GM12878 (cell line): ENCODE measurements around the gene MARCKSL1. TPM values are rescaled to one million over a fixed set of nuclear protein-coding genes. Genes with fewer than 3 reads are reported as not detected.
A peak's percentile ranks its signal among the peaks of the same experiment; 100 is the strongest.

Source experiments
- ATAC-seq: fragments of 200-7000 bp; cut with Tn5 transposase; 3 replicates; pipeline ENCODE4 v1.9.1; 2020; ENCODE audit warnings: mild to moderate bottlenecking, moderate library complexity
- BruUV-seq: library from RNA; stranded (reverse); fragments of 400-500 nt; replicated peaks from 2 replicates; lab custom pipeline; 2021; lab: Mats Ljungman, UMichigan
- CTCF ChIA-PET: fragments of 300-600 bp; sonication (Branson Sonifier 250); formaldehyde crosslinking; extraction: SDS; loops from one replicate; lab custom pipeline; 2021; ENCODE audit warnings: inconsistent platforms; lab: Yijun Ruan, JAX
- POLR2A ChIA-PET: fragments of 350-600 bp; formaldehyde crosslinking; extraction: SDS; loops from one replicate; lab custom pipeline; 2021; ENCODE audit warnings: inconsistent platforms; lab: Charles Lee
- RAD21 ChIA-PET: fragments of 300-600 bp; sonication (Branson Sonifier 250); formaldehyde crosslinking; loops from one replicate; lab custom pipeline; 2023; ENCODE audit warnings: antibody characterized with exemption; ENCODE audit not compliant: unreplicated experiment; lab: Charles Lee
- SMC1A ChIA-PET: fragments of 300-600 bp; sonication (Branson Sonifier 250); formaldehyde crosslinking; loops from one replicate; lab custom pipeline; 2023; ENCODE audit not compliant: unreplicated experiment, uncharacterized antibody; lab: Charles Lee
- DNase-seq: peaks from one replicate; pipeline ENCODE4 v3.0.0-alpha.2; 2011; ENCODE audit warnings: low read depth, low spot score
- FAIRE-seq: peaks from 3 replicates; lab custom pipeline; 2011; peaks lifted over from hg19 to GRCh38; lab: Jason Lieb, UNC
- H2AFZ ChIP-seq: 2 replicates; pipeline ENCODE4 v1.6.0; 2011; ENCODE audit warnings: low read depth, low read length, control low read depth; ENCODE audit not compliant: control insufficient read depth
- H3K27ac ChIP-seq: 2 replicates; pipeline ENCODE4 v1.5.1; 2011; ENCODE audit warnings: control low read depth; ENCODE audit not compliant: control insufficient read depth, insufficient read depth
- H3K27me3 ChIP-seq, 2 experiments: replicated peaks in 1 of 2; 2 replicates each; pipeline versions ENCODE4 v1.6.0 to v1.6.1; 2011; ENCODE audit warnings: low read length in 1 of 2; ENCODE audit not compliant: control insufficient read depth in 2 of 2, insufficient read depth in 2 of 2
- H3K36me3 ChIP-seq, 2 experiments: 2 replicates each; pipeline ENCODE4 v1.5.1; 2011; ENCODE audit warnings: low read length in 1 of 2; ENCODE audit not compliant: control insufficient read depth in 2 of 2, insufficient read depth in 2 of 2
- H3K4me1 ChIP-seq: 2 replicates; pipeline ENCODE4 v1.6.1; 2011; ENCODE audit warnings: mild to moderate bottlenecking, low read length, moderate library complexity, mixed read lengths; ENCODE audit not compliant: control insufficient read depth, insufficient read depth
- H3K4me2 ChIP-seq: 2 replicates; pipeline ENCODE4 v1.6.0; 2011; ENCODE audit warnings: control low read depth; ENCODE audit not compliant: control insufficient read depth, insufficient read depth
- H3K4me3 ChIP-seq: fragments of 200-600 bp; sonication (generic); 2 replicates; pipeline ENCODE4 v1.5.1; 2016
- H3K79me2 ChIP-seq: 2 replicates; pipeline ENCODE4 v1.6.0; 2011; ENCODE audit warnings: low read length; ENCODE audit not compliant: control insufficient read depth, insufficient read depth
- H3K9ac ChIP-seq: 2 replicates; pipeline ENCODE4 v1.8.0; 2011; ENCODE audit warnings: low read length, control low read depth, mixed read lengths; ENCODE audit not compliant: control insufficient read depth, insufficient read depth
- H3K9me3 ChIP-seq: replicated peaks from 3 replicates; pipeline ENCODE4 v1.5.1; 2011; ENCODE audit warnings: mild to moderate bottlenecking, low read length; ENCODE audit not compliant: control insufficient read depth, insufficient read depth
- H4K20me1 ChIP-seq: 2 replicates; pipeline ENCODE4 v1.6.0; 2011; ENCODE audit not compliant: control insufficient read depth, insufficient read depth
- BCL11A ChIP-seq: IDR thresholded peaks from 2 replicates; pipeline ENCODE4 v1.6.1; 2011; ENCODE audit warnings: low read depth, low read length
- CHD1 ChIP-seq: IDR thresholded peaks from 2 replicates; pipeline ENCODE4 v1.6.1; 2012; ENCODE audit warnings: low read depth, low read length, improper control_type of control experiment
- CHD2 ChIP-seq: IDR thresholded peaks from 2 replicates; pipeline ENCODE4 v1.6.1; 2011; ENCODE audit warnings: low read depth, low read length, improper control_type of control experiment, borderline replicate concordance
- IKZF1 ChIP-seq: fragments of 450-650 bp; conservative IDR thresholded peaks from 2 replicates; pipeline ENCODE4 v1.6.1; 2017; ENCODE audit warnings: antibody characterized with exemption, mild to moderate bottlenecking
- IKZF2 ChIP-seq, 2 experiments: fragments of 450-650 bp; IDR thresholded peaks; 2 replicates each; pipeline ENCODE4 v1.6.1; 2017; ENCODE audit warnings: mild to moderate bottlenecking in 2 of 2, moderate library complexity in 2 of 2
- KDM1A ChIP-seq: fragments of 200-600 bp; sonication (generic); IDR thresholded peaks from 2 replicates; pipeline ENCODE4 v1.6.1; 2016; ENCODE audit warnings: borderline replicate concordance
- LARP7 ChIP-seq: fragments of 450-650 bp; IDR thresholded peaks from 2 replicates; pipeline ENCODE4 v1.6.1; 2017; ENCODE audit warnings: mild to moderate bottlenecking
- MEF2A ChIP-seq: IDR thresholded peaks from 2 replicates; pipeline ENCODE4 v1.6.1; 2011; ENCODE audit warnings: low read depth, mild to moderate bottlenecking, low read length, moderate library complexity; ENCODE audit not compliant: insufficient read depth
- MEF2B ChIP-seq: fragments of 450-650 bp; IDR thresholded peaks from 2 replicates; pipeline ENCODE4 v1.6.1; 2018; ENCODE audit warnings: mild to moderate bottlenecking, moderate library complexity; ENCODE audit not compliant: partially characterized antibody, poor library complexity, severe bottlenecking
- NR2C2 ChIP-seq: IDR thresholded peaks from 2 replicates; pipeline ENCODE4 v1.6.1; 2011; ENCODE audit warnings: borderline replicate concordance, low read depth; ENCODE audit not compliant: control insufficient read depth, insufficient read length
- TBL1XR1 ChIP-seq: IDR thresholded peaks from 2 replicates; pipeline ENCODE4 v1.6.1; 2012; ENCODE audit warnings: low read depth, low read length, improper control_type of control experiment
- TCF12 ChIP-seq: IDR thresholded peaks from 2 replicates; pipeline ENCODE4 v1.6.1; 2011; ENCODE audit warnings: low read depth, mild to moderate bottlenecking, low read length
- YBX1 ChIP-seq: fragments of 450-650 bp; IDR thresholded peaks from 2 replicates; pipeline ENCODE4 v1.6.1; 2016; ENCODE audit warnings: antibody characterized with exemption
- ZNF384 ChIP-seq: IDR thresholded peaks from 2 replicates; pipeline ENCODE4 v1.6.1; 2012; ENCODE audit warnings: low read depth, mild to moderate bottlenecking, low read length, improper control_type of control experiment, borderline replicate concordance
- WGBS: methylation state at CpG from one replicate; pipeline ENCODE4 v1.1.6; 2016; ENCODE audit warnings: low lambda C conversion rate; ENCODE audit not compliant: insufficient replicate concordance, insufficient coverage; ENCODE audit errors: missing lambda C conversion rate; 5-methylcytosine and 5-hydroxymethylcytosine counted together
- in situ Hi-C: fragments of 300-500 bp; cut with MboI; formaldehyde crosslinking; loops from 9 replicates; pipeline ENCODE4 v1.14.3; 2018; ENCODE audit warnings: mixed read lengths
- intact Hi-C: fragments of 100-400 bp; cut with micrococcal nuclease; formaldehyde crosslinking; loops from one replicate; pipeline ENCODE4 v1.14.2; 2022; ENCODE audit not compliant: unreplicated experiment
- polyA plus RNA-seq, 11 experiments: library from polyadenylated mRNA; depleted of rRNA in 4 of 11; unstranded in 6 of 11; stranded (reverse) in 5 of 11; fragments of >200 nt; fragmentation: Nextera tagmentation in 4 of 11; fragmentation: Illumina TruSeq in 1 of 11; extraction: Ambion mirVana in 4 of 11; extraction: Trizol in 1 of 11; gene quantifications; 1 replicate in 1 of 11; 2 replicates in 10 of 11; pipeline versions ENCODE4 v1.2.1 to v1.2.3, GENCODE V29; 2011 to 2016; ENCODE audit warnings: inconsistent platforms in 2 of 11, missing spikeins in 2 of 11, low read depth in 1 of 11
- total RNA-seq, 4 experiments: library from RNA; depleted of rRNA in 3 of 4; stranded (reverse); fragments of >200 nt in 3 of 4; fragmentation: Illumina TruSeq in 1 of 4; extraction: Trizol in 1 of 4; gene quantifications; 2 replicates each; pipeline versions ENCODE4 v1.2.1 to v1.2.3, GENCODE V29; 2013 to 2021
- TF ChIP-seq, protein P1 (sequence below): fragments of 450-650 bp; conservative IDR thresholded peaks from 2 replicates; pipeline ENCODE4 v1.6.1; 2017; ENCODE audit warnings: mild to moderate bottlenecking, moderate library complexity
- TF ChIP-seq, protein P2 (sequence below): fragments of 450-650 bp; IDR thresholded peaks from 2 replicates; pipeline ENCODE4 v1.6.1; 2017; ENCODE audit warnings: mild to moderate bottlenecking, low read depth, inconsistent platforms; ENCODE audit not compliant: poor library complexity, severe bottlenecking

MARCKSL1 gene
- total and polyA plus RNA-seq, 10 of the 15 experiments (the other 5 are each of a cell fraction or from before 2014, with no cell fraction given) = 14.5 to 225 (median 158) TPM

DNA sequence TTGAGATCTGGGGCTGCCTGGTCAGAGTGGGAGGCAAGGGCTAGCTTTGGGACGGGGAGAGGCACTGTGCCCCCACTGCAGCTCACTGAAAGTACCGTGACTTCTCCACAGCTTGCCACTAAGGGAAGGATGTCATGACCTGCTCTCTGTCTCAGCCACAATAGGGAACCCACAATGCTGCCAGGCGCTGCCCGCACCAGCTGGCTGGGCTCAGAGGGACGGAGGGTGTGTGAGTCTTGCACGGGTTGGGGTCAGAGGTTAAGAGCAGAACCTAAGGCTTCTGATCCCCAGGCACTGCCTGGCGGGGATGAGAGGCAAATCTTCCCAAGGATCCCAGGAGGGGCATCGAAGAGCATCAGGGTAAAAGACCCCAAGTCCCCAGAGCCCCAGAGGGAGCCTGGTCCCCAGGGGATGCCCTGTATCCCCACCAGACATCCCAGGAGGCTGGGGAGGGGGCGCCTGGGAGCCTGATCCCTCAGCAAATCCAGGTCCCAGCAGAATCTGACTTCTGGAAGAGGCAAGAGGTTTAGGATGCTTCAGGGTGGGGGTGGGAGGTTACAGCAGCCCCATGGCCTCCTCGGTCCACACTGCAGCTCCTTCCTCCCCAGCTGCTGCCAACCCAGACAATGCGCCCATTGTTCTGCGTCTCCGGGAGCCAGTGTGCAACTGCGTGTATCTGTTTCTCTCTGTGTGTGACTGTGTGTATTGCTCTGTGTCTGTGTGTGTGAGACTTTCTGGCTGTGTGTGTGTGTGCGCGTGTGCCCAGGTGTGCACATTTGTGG is 2.0 kb upstream of the MARCKSL1 start (continued):
- TF ChIP-seq NR2C2 = peak; percentile 49

DNA sequence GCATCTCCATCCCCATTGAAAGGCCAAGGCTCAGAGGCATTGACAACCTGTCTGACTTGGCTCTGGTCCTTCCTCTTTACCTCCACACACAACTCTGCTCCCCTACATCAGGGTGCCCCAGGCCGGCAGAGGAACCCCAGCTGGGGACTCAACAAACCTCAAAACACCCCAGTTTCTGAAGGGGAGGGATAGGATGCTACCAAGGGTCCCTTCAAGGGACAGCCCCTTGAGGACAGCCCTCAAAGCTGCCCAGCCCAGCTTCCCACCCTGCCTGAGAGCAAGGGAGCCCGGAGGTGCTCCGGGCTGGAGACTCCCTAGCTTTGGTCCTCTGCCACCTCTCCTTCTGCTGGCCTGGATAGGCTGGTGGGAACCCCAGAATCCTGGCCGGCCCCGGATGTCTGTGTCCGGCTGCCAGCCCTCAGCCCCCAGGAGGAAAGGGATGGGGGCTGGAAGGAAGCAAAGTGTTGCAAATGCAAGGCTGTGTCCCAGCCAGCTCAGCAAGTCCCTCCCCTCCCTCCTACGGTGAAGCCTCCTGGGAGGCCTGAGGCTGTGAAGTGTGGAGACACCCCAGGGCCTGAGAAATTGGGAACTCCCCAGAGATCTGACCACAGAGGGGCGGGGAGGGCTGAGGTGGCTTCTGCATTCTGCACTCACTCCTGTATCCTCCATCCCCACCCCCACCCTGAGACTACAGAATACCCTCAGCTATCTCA is 1.1 kb upstream of the MARCKSL1 start:
- Histone ChIP-seq H3K4me2 (peak overlapping the region; percentile 78), H3K4me1 (peaks cover 65% of the 10 kb centered on the region), H3K9ac (peak overlapping the region; percentile 64; the same call in 1 of the 2 replicates), H2AFZ (no peak overlapping the region), H3K4me3 (peak overlapping the region; percentile 39; the same call in 1 of the 2 replicates), H3K27me3 (no peaks in the 10 kb centered on the region), H3K36me3 (peaks cover 6 to 7% of the 10 kb centered on the region in 2 experiments), H3K9me3 (no peaks in the 10 kb centered on the region), H3K79me2 (peaks cover 24% of the 10 kb centered on the region), H3K27ac (peak overlapping the region; percentile 81), H4K20me1 (no peaks in the 10 kb centered on the region)
- intact Hi-C loops (loop anchor here (2.0 kb wide), 1 partner anchor 14 kb away; no protein-coding TSS in a partner anchor), in situ Hi-C loops (no loop called here)
- ChIA-PET SMC1A (interaction anchor here (0.9 to 3.4 kb wide), 11 partner anchors 10 to 121 kb away, joined by 3 to 16 read pairs (median 6); partner anchors contain the start of gene BSDC1), CTCF (interaction anchor here (0.9 to 2.4 kb wide), 18 partner anchors 10 to 156 kb away, joined by 3 to 17 read pairs (median 4); partner anchors contain the start of genes BSDC1 and CCDC28B), RAD21 (interaction anchor here (0.7 to 3.2 kb wide), 21 partner anchors 9 to 484 kb away, joined by 3 to 30 read pairs (median 5); partner anchors contain the start of genes BSDC1, LCK and TXLNA), POLR2A (interaction anchor here (0.5 to 3.8 kb wide), 16 partner anchors 15 to 482 kb away, joined by 3 to 46 read pairs (median 4); partner anchors contain the start of genes BSDC1, CCDC28B, LCK and TXLNA)
- DNase-seq = peak; percentile 76
- BruUV-seq = no TSS peak
- ATAC-seq = peak; percentile 65
- 0% methylated on average over 7 of the region's 8 CpGs for WGBS
- FAIRE-seq = no peak
- TF ChIP-seq ZNF384 = no peak
- TF ChIP-seq, protein P1, sequence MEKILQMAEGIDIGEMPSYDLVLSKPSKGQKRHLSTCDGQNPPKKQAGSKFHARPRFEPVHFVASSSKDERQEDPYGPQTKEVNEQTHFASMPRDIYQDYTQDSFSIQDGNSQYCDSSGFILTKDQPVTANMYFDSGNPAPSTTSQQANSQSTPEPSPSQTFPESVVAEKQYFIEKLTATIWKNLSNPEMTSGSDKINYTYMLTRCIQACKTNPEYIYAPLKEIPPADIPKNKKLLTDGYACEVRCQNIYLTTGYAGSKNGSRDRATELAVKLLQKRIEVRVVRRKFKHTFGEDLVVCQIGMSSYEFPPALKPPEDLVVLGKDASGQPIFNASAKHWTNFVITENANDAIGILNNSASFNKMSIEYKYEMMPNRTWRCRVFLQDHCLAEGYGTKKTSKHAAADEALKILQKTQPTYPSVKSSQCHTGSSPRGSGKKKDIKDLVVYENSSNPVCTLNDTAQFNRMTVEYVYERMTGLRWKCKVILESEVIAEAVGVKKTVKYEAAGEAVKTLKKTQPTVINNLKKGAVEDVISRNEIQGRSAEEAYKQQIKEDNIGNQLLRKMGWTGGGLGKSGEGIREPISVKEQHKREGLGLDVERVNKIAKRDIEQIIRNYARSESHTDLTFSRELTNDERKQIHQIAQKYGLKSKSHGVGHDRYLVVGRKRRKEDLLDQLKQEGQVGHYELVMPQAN = no peak
- no peak for TF ChIP-seq CHD1
- TF ChIP-seq TBL1XR1 = 0 out of 2 replicates have a peak, but pooled peaks have one; percentile 20
- TF ChIP-seq, protein P2, sequence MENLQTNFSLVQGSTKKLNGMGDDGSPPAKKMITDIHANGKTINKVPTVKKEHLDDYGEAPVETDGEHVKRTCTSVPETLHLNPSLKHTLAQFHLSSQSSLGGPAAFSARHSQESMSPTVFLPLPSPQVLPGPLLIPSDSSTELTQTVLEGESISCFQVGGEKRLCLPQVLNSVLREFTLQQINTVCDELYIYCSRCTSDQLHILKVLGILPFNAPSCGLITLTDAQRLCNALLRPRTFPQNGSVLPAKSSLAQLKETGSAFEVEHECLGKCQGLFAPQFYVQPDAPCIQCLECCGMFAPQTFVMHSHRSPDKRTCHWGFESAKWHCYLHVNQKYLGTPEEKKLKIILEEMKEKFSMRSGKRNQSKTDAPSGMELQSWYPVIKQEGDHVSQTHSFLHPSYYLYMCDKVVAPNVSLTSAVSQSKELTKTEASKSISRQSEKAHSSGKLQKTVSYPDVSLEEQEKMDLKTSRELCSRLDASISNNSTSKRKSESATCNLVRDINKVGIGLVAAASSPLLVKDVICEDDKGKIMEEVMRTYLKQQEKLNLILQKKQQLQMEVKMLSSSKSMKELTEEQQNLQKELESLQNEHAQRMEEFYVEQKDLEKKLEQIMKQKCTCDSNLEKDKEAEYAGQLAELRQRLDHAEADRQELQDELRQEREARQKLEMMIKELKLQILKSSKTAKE = no peak
- 0 out of 2 replicates have a peak, but pooled peaks have one; percentile 6 for TF ChIP-seq YBX1
- no peak for TF ChIP-seq MEF2A
- TF ChIP-seq KDM1A = no peak
- TF ChIP-seq BCL11A = peak; percentile 59; the same call in 1 of the 2 replicates
- TF ChIP-seq CHD2 = peak; percentile 55; the same call in 1 of the 2 replicates
- TF ChIP-seq IKZF1 = peak; percentile 93
- peak; percentile 88 to 94 for TF ChIP-seq IKZF2 (IDR thresholded peaks at IDR 0.05)
- 0 out of 2 replicates have a peak, but pooled peaks have one; percentile 3 for TF ChIP-seq LARP7
- TF ChIP-seq MEF2B = peak; percentile 99
- TF ChIP-seq TCF12 = peak; percentile 77
